Retinal pigment epithelial cell (primary cell): ENCODE results near the gene ADORA2A.

Experiments
- DNase-seq: peaks from one replicate; pipeline ENCODE4 v3.0.0-alpha.2; 2010; ENCODE audit warnings: low read depth
- H3K4me3 ChIP-seq: 2 replicates; pipeline ENCODE4 v1.5.1; 2011; ENCODE audit warnings: mild to moderate bottlenecking, low read length, control low read depth, moderate library complexity
- CTCF ChIP-seq: conservative IDR thresholded peaks from 2 replicates; pipeline ENCODE4 v1.5.1; 2011; ENCODE audit warnings: low read depth, low read length, control low read depth, inconsistent platforms

The ADORA2A gene

DNA sequence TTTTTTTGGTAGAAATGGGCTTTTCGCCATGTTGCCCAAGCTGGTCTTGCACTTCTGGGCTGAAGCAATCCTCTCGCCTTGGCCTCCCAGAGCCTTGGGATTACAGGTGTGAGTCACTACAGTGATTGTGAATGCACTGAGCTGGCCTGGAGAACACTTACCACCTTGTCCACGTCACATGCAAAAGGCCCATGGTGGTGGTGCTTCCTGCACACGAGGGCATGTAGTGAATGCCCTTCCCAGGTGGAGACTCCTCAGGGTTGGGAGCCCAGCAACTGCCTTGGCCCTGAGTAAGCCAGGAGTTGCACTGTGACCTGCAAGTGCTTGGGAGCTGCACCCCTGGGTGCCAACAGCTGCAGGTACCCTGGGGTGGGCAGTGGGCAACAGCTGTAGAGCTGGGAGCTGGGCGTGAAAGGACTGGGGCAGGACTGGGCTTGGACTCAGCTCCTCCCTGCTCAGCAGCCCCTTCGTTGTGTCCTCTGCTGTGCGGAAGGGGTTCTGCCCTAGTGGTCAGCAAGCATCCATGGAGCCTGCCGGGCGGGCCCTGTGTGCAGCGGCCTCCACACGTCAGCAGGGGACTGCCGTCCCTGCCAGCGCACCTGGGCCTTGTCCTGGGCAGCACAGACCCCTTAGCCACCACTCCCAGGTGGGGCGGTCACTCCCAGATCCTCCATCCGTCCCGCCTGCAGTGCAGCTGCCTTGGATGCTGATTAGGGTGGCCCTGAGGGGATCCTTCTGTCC is 9.3 kb upstream of the ADORA2A start:
- H3K4me3 ChIP-seq = no peak overlapping the region
- TF ChIP-seq CTCF = no peak
- DNase-seq = no peak

- TF ChIP-seq CTCF = no peak
- DNase-seq = no peak
- no peak overlapping the region for H3K4me3 ChIP-seq
These were observed 8.5 kb upstream of the ADORA2A start for GRCh38 chr22:24418786-24419474.

GRCh38 chr22:24419475-24419850 is 7.9 kb upstream of the ADORA2A start:
- no peak overlapping the region for H3K4me3 ChIP-seq
- no peak for DNase-seq
- no peak for TF ChIP-seq CTCF

- H3K4me3 ChIP-seq = no peak overlapping the region
- no peak for DNase-seq
- no peak for TF ChIP-seq CTCF
These were observed 7.1 kb upstream of the ADORA2A start for GRCh38 chr22:24420072-24420976.

DNA sequence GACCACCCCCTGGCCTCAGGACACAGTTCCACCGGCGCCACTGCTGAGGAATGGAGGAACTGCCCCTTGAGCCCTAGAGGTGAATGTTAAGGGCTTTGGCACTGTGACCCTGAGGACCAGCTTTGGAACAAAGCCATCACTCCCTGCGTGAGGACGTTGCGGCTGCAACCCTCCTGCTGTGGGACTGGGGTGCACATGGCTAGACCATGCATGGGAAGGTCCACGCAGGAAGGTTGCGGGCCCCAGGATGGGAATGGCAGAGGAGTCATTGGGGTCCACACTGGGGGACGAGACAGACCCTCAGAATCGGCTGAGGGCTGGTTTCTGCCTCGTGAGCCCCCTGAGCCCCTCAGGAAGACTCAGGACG is 6.4 kb upstream of the ADORA2A start:
- no peak for TF ChIP-seq CTCF
- no peak overlapping the region for H3K4me3 ChIP-seq
- DNase-seq = no peak

DNA sequence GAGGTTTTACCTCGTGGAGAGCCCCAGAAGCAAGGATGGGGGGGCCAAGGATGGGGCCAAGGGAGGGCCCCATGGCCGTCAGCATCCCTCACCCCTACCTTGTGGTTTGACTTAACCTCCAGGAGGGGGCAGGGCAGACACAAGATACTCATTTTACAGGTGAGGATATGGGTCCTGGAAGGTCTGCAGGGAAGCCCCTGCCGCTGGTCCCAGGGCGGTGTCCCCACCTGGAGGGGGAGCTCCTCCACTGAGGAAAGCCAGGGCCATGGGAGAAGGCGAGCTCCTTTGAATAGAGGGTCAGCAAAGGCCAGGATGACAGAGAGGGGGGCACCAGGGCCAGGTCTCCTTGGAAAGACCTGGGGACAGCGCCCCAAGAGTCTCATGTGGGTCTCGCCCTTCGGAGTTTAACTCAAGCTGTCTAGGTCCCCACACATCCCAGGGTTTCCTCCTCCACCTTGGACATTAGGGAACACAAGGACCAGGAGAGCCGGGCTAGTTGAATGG is 5.9 kb upstream of the ADORA2A start:
- H3K4me3 ChIP-seq = no peak overlapping the region
- peak; percentile 34 for TF ChIP-seq CTCF
- no peak for DNase-seq
